Tibial nerve (tissue), 4 donors: ENCODE measurements around the gene COX4I1. TPM values are rescaled to one million over a fixed set of nuclear protein-coding genes. Genes with fewer than 3 reads are reported as not detected.

Experiments used
- DNase-seq, 2 donors: peaks; one replicate each; pipeline ENCODE4 v3.0.0-alpha.2; 2019; ENCODE audit warnings: low spot score in 2 of 2
- H3K27ac ChIP-seq, 4 donors: fragments of 200-600 bp; sonication (generic) in 3 of 4; one replicate each; pipeline ENCODE4 v1.5.1; 2017 to 2019; ENCODE audit warnings: mild to moderate bottlenecking in 1 of 4
- H3K27me3 ChIP-seq, 2 donors: fragments of 200-600 bp; sonication (generic) in 1 of 2; one replicate each; pipeline versions ENCODE4 v1.5.1 to v1.6.0; 2017 to 2019
- H3K36me3 ChIP-seq, 3 donors: fragments of 200-600 bp; sonication (generic); one replicate each; pipeline ENCODE4 v1.5.1; 2018 to 2019
- H3K4me1 ChIP-seq, 4 donors: fragments of 200-600 bp; sonication (generic) in 3 of 4; one replicate each; pipeline ENCODE4 v1.5.1; 2017 to 2019
- H3K4me3 ChIP-seq, 4 donors: fragments of 200-600 bp; sonication (generic) in 3 of 4; one replicate each; pipeline ENCODE4 v1.5.1; 2017 to 2019; ENCODE audit warnings: mild to moderate bottlenecking in 1 of 4, moderate library complexity in 1 of 4
- H3K9me3 ChIP-seq, 4 donors: fragments of 200-600 bp; sonication (generic) in 3 of 4; one replicate each; pipeline ENCODE4 v1.5.1; 2017 to 2019
- CTCF ChIP-seq, 5 experiments: fragments of 200-600 bp in 3 of 5; fragments of 450-650 bp in 2 of 5; sonication (generic) in 3 of 5; IDR thresholded peaks; one replicate each; pipeline ENCODE4 v1.5.1; 2016 to 2019; ENCODE audit warnings: antibody characterized with exemption in 5 of 5, mild to moderate bottlenecking in 3 of 5, moderate library complexity in 2 of 5
- EP300 ChIP-seq, 2 donors: sonication (generic); formaldehyde crosslinking; IDR thresholded peaks; one replicate each; pipeline ENCODE4 v1.6.1; 2017; ENCODE audit warnings: antibody characterized with exemption in 2 of 2, mild to moderate bottlenecking in 1 of 2
- POLR2A ChIP-seq, 2 donors: fragments of 450-650 bp; IDR thresholded peaks; one replicate each; pipeline ENCODE4 v1.6.1; 2017; ENCODE audit warnings: antibody characterized with exemption in 2 of 2, mild to moderate bottlenecking in 2 of 2, moderate library complexity in 2 of 2
- WGBS, 2 donors: methylation state at CpG; one replicate each; pipeline ENCODE4 v1.1.5; 2018; 5-methylcytosine and 5-hydroxymethylcytosine counted together
- total RNA-seq, 4 donors: library from RNA; depleted of rRNA; stranded (reverse); fragments of >200 nt; gene quantifications; one replicate each; pipeline ENCODE4 v1.1.0, GENCODE V29; 2016

Gene COX4I1
- total RNA-seq, 4 donors from 2014 or later = 274 to 401 (median 323) TPM

GRCh38 chr16:85796152-85796551 is 3.3 kb upstream of the COX4I1 start:
- no peak overlapping the region for H3K27ac ChIP-seq
- WGBS, 2 donors = 88 to 91% methylated on average over 6 of the region's 6 CpGs
- no peak for DNase-seq
- peaks cover 0 to 39% (median 22%) of the 10 kb centered on the region in 4 donors for H3K4me1 ChIP-seq
- H3K4me3 ChIP-seq = no peak overlapping the region
- no peaks in the 10 kb centered on the region for H3K27me3 ChIP-seq
- TF ChIP-seq EP300 (IDR thresholded peaks at IDR 0.05) (no peak), CTCF (IDR thresholded peaks at IDR 0.05) (no peak), POLR2A (IDR thresholded peaks at IDR 0.05) (no peak)
- H3K9me3 ChIP-seq = no peaks in the 10 kb centered on the region
- peaks cover 0 to 54% (median 0%) of the 10 kb centered on the region in 3 donors for H3K36me3 ChIP-seq

GRCh38 chr16:85796599-85796998 is 2.9 kb upstream of the COX4I1 start:
- TF ChIP-seq POLR2A (IDR thresholded peaks at IDR 0.05) (no peak), CTCF (IDR thresholded peaks at IDR 0.05) (no peak), EP300 (IDR thresholded peaks at IDR 0.05) (no peak)
- no peak for DNase-seq
- Histone ChIP-seq H3K4me1 (peaks cover 0 to 43% (median 23%) of the 10 kb centered on the region in 4 donors), H3K27ac (no peak overlapping the region), H3K9me3 (no peaks in the 10 kb centered on the region), H3K36me3 (peaks cover 0 to 53% (median 0%) of the 10 kb centered on the region in 3 donors), H3K27me3 (no peaks in the 10 kb centered on the region), H3K4me3 (no peak overlapping the region)
- WGBS, 2 donors = 87 to 90% methylated on average over 7 of the region's 7 CpGs

DNA sequence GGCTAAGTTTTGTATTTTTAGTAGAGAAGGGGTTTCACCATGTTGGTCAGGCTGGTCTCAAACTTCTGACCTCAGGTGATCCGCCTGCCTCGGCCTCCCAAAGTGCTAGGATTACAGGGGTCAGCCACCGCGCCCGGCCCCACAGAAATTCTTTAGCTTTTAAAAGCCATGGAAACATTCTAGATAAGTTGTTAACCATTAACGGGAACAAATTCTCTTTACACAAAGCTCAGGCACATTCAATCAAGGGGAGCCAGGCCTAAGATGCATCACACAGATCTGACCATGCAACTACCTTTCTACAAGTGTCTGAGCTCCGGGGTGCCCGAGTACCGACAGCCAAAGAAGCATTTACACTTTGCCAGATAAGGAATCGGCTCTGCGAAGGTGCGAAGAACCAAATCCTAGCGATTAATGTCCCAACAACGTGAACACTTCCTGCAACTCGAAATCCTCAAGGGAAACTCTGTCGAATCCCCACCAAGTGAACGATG is 1.2 kb upstream of the COX4I1 start:
- Histone ChIP-seq H3K36me3 (peaks cover 0 to 53% (median 0%) of the 10 kb centered on the region in 3 donors), H3K4me1 (peaks cover 0 to 48% (median 23%) of the 10 kb centered on the region in 4 donors), H3K4me3 (peak overlapping the region; percentile 61 to 100 (median 99)), H3K9me3 (no peaks in the 10 kb centered on the region), H3K27me3 (no peaks in the 10 kb centered on the region), H3K27ac (peak overlapping the region in 1 of 4 donors; percentile 92)
- TF ChIP-seq POLR2A (IDR thresholded peaks at IDR 0.05) = no peak
- TF ChIP-seq CTCF (IDR thresholded peaks at IDR 0.05) = no peak
- TF ChIP-seq EP300 (IDR thresholded peaks at IDR 0.05) = no peak
- no peak for DNase-seq
- WGBS, 2 donors = 28 to 30% methylated on average over 17 of the region's 17 CpGs

- Histone ChIP-seq H3K27me3 (no peaks in the 10 kb centered on the region), H3K27ac (peak overlapping the region in 3 of 4 donors; percentile 89 to 92 (median 92)), H3K4me1 (peaks cover 0 to 48% (median 23%) of the 10 kb centered on the region in 4 donors), H3K9me3 (no peaks in the 10 kb centered on the region), H3K4me3 (peak overlapping the region; percentile 61 to 100 (median 99)), H3K36me3 (peaks cover 0 to 57% (median 0%) of the 10 kb centered on the region in 3 donors)
- no peak for DNase-seq
- TF ChIP-seq POLR2A (IDR thresholded peaks at IDR 0.05) (no peak), EP300 (IDR thresholded peaks at IDR 0.05) (no peak), CTCF (IDR thresholded peaks at IDR 0.05) (no peak)
- WGBS, 2 donors = 0% methylated on average over 6 to 9 of the region's 51 CpGs
Measured at GRCh38 chr16:85798901-85799496, 496 bp upstream of the COX4I1 start.

DNA sequence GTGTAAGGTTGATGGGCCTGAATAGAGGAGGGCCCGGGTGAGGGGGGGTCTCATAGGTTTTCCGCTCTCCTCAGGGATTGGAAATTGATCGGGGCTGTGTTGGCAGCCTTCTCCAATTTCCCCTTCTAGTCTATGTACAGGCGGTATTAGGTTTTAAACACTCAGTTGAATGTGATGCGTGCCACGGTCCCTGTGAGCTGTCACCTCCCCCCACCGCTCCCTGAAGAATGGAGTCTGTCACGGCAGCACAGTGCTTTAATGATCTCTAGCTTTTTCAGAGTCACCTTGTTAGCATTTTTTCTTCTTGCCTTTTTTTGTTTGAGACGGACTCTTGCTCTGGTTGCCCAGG is 800 bp downstream of the COX4I1 start:
- DNase-seq = no peak
- H3K27ac ChIP-seq = peak overlapping the region; percentile 59 to 92 (median 90)
- peaks cover 0 to 48% (median 23%) of the 10 kb centered on the region in 4 donors for H3K4me1 ChIP-seq
- peak overlapping the region; percentile 61 to 100 (median 99) for H3K4me3 ChIP-seq
- 8 to 12% methylated on average over 9 of the region's 9 CpGs for WGBS, 2 donors
- TF ChIP-seq CTCF (IDR thresholded peaks at IDR 0.05) (no peak), POLR2A (IDR thresholded peaks at IDR 0.05) (no peak), EP300 (IDR thresholded peaks at IDR 0.05) (no peak)
- H3K36me3 ChIP-seq = peaks cover 0 to 57% (median 6%) of the 10 kb centered on the region in 3 donors
- H3K27me3 ChIP-seq = no peaks in the 10 kb centered on the region
- no peaks in the 10 kb centered on the region for H3K9me3 ChIP-seq
